ENCODE results near the gene OR2D2. TPM values are rescaled to one million over a fixed set of nuclear protein-coding genes. Genes with fewer than 3 reads are reported as not detected.
"Not testable (repeated sequence)": the region's sequence is repeated elsewhere in the genome, so short reads cannot be mapped to it uniquely, and the experiment has no call there.

OR2D2 gene
- total RNA-seq, 1 donor from 2014 or later, result 1.4 TPM

DNA sequence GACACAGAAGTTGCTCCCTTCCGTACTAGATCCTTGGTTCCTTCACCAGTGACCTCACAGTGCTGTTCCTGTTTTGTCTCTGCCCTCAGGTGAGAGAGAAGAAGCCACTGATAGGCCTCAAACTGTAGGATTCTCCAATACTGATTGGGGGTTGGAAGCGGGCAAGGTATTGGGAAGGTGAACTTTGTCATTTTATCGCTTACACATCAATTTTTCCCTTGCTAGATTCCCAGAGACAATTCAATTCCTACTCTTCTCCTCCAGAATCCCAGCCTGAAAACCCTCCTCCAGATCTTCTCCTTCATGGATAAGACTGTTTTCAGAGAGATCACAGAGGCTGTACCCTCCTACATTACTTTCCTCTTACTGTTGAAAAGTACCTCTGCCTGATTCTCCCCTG lies 19.1 kb upstream of the OR2D2 start:
- Mint-ChIP-seq H3K4me3 (ENCODE audit: low read depth) (no peak overlapping the region), H3K9me3 (no peaks in the 10 kb centered on the region), H3K27me3 (ENCODE audit: low read depth) (no peaks in the 10 kb centered on the region), H3K4me1 (ENCODE audit: low read depth) (no peaks in the 10 kb centered on the region), H3K36me3 (ENCODE audit: low read depth) (no peaks in the 10 kb centered on the region), H3K27ac (no peak overlapping the region)
- DNase-seq (ENCODE audit: low spot score), result no peak
- intact Hi-C loops (cut with micrococcal nuclease), result no loop called here

DNA sequence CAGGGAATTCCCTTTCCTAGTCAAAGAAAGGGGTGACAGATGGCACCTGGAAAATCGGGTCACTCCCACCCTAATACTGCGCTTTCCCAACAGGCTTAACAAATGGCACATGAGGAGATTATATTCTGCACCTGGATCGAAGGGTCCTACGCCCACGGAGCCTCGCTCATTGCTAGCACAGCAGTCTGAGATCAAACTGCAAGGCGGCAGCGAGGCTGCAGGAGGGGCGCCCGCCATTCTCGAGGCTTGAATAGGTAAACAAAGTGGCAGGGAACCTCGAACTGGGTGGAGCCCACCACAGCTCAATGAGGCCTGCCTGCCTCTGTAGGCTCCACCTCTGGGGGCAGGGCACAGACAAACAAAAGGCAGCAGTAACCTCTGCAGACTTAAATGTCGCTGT lies 12.5 kb upstream of the OR2D2 start:
- H3K27ac Mint-ChIP-seq; H3K27me3 Mint-ChIP-seq (ENCODE audit: low read depth); H3K36me3 Mint-ChIP-seq (ENCODE audit: low read depth); H3K9me3 Mint-ChIP-seq; intact Hi-C loops (cut with micrococcal nuclease); H3K4me3 Mint-ChIP-seq (ENCODE audit: low read depth); DNase-seq (ENCODE audit: low spot score); H3K4me1 Mint-ChIP-seq (ENCODE audit: low read depth): not testable (repeated sequence)

DNA sequence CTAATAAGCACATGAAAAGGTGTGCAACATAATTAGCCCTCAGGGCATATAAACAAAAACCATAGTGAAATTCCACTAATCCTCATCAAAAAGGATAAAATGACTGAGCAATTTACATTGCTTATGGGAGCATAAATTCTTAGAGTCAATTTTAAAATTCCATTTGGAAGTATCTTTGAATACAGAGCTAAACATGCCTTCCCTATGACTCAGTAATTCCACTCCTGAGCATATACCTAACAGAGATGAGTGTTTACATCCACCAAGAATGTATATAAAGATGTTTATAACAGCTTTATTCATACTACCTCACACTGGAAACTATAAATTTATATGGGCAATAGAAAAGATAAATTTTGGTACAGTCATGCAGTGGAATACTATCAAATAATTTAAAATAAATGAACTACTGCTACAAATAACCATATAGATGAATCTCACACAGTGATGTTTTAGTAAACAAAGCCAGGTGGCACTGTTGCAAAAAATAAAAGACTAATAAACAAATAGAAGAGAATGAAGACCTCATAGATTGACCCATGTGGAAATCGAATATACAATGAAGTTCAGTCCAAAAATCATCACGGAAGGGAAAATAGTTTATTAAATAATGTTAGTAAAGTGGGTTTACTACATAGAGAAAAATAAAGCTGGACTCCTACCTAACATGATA lies 8.2 kb upstream of the OR2D2 start:
- Mint-ChIP-seq H3K9me3 (no peaks in the 10 kb centered on the region), H3K36me3 (ENCODE audit: low read depth) (no peaks in the 10 kb centered on the region), H3K4me1 (ENCODE audit: low read depth) (peaks cover under 1% of the 10 kb centered on the region), H3K27me3 (ENCODE audit: low read depth) (peaks cover 6% of the 10 kb centered on the region), H3K27ac (no peak overlapping the region), H3K4me3 (ENCODE audit: low read depth) (no peak overlapping the region)
- no peak for DNase-seq (ENCODE audit: low spot score)
- intact Hi-C loops (cut with micrococcal nuclease), result no loop called here

DNA sequence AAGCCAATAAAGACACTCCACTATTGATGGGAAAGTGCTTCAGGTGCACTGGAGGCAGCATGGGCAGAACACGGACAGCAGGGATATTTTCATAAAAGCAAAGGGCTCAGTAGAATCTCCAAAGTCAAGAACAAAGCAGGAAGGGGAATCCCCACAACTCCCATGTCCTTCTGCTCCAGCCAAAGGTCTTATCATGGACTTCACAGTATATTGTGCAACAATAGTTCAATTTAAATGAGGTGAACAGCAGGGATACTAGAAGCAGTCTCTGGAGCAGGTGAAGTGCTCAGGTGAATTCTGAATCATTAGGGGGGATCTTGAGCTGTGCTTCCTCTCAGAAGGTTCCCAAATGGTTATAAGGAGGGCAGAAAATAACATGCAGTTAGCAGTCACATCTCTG lies 6.6 kb upstream of the OR2D2 start:
- Mint-ChIP-seq H3K27me3 (ENCODE audit: low read depth) (peaks cover 6% of the 10 kb centered on the region), H3K36me3 (ENCODE audit: low read depth) (no peaks in the 10 kb centered on the region), H3K27ac (no peak overlapping the region), H3K9me3 (no peaks in the 10 kb centered on the region), H3K4me3 (ENCODE audit: low read depth) (no peak overlapping the region), H3K4me1 (ENCODE audit: low read depth) (peaks cover 8% of the 10 kb centered on the region)
- intact Hi-C loops (cut with micrococcal nuclease), result no loop called here
- no peak for DNase-seq (ENCODE audit: low spot score)

DNA sequence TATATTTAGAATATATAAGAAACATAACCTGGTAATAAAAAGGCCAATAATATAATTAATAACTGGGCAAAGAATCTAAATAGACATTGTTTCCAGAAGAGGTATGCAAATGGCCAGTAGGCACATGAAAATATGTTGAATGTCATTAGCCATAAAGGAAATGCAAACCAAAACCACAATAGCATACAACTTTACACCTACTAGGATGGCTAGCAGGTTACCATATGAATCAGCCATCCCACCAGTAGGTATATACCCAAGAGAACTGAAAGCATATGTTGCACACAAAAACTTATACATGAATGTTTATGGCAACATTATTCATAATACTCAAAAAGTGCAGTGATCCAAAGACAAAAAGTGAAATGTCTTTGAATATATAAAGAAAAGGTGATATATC lies 2.7 kb upstream of the OR2D2 start:
- Mint-ChIP-seq H3K27ac (no peak overlapping the region), H3K4me3 (ENCODE audit: low read depth) (no peak overlapping the region), H3K36me3 (ENCODE audit: low read depth) (no peaks in the 10 kb centered on the region), H3K9me3 (no peaks in the 10 kb centered on the region), H3K4me1 (ENCODE audit: low read depth) (peaks cover 8% of the 10 kb centered on the region), H3K27me3 (ENCODE audit: low read depth) (peaks cover 5% of the 10 kb centered on the region)
- no peak for DNase-seq (ENCODE audit: low spot score)
- intact Hi-C loops (cut with micrococcal nuclease), result loop anchor here (1.0 kb wide), 1 partner anchor 38 kb away; no protein-coding TSS in a partner anchor

DNA sequence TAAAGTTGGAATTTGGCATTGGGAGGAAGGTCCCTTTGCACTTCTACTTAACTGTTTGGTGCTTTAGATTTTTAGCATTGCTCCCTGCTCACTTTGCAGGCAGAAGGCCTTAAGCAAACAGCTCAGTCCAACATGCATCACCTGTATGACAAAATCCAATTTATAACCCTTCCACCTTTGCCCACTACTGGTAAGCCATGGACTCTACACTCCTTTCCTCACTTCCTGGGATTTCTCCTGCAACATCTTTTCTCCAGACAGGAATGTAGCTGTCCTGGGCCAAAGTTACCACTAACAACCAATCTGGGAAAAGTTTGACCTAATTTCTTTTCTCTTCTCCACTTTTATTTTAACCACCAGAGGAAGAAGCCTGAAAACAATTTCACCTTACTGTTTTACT lies 1.8 kb upstream of the OR2D2 start:
- H3K27ac Mint-ChIP-seq, result no peak overlapping the region
- peaks cover 8% of the 10 kb centered on the region for H3K4me1 Mint-ChIP-seq (ENCODE audit: low read depth)
- intact Hi-C loops (cut with micrococcal nuclease), result no loop called here
- H3K4me3 Mint-ChIP-seq (ENCODE audit: low read depth), result no peak overlapping the region
- no peak for DNase-seq (ENCODE audit: low spot score)
- no peaks in the 10 kb centered on the region for H3K36me3 Mint-ChIP-seq (ENCODE audit: low read depth)
- no peaks in the 10 kb centered on the region for H3K9me3 Mint-ChIP-seq
- H3K27me3 Mint-ChIP-seq (ENCODE audit: low read depth), result peaks cover 5% of the 10 kb centered on the region

DNA sequence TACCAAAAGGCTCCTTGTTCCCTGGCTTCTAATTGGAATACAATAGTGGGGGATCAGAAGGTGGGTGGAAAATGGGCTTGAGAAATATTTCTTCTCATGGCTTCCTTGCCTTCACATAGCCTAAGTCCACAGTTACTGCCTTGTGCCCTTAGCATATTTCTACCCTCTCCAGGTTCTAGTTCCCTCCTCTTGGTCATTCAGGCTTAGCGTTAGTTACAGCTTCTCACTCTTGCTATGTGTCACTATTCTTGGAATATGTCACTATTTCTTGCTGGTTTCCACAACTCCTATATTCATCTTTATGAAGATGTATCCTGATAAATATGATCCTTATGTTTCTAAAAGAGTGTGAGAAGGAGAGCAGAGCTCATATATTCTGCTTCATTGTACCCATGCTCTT lies 2.5 kb downstream of the OR2D2 start:
- H3K27ac Mint-ChIP-seq, result no peak overlapping the region
- H3K9me3 Mint-ChIP-seq, result no peaks in the 10 kb centered on the region
- intact Hi-C loops (cut with micrococcal nuclease), result no loop called here
- peaks cover 2% of the 10 kb centered on the region for H3K4me1 Mint-ChIP-seq (ENCODE audit: low read depth)
- peaks cover 9% of the 10 kb centered on the region for H3K27me3 Mint-ChIP-seq (ENCODE audit: low read depth)
- DNase-seq (ENCODE audit: low spot score), result no peak
- no peaks in the 10 kb centered on the region for H3K36me3 Mint-ChIP-seq (ENCODE audit: low read depth)
- no peak overlapping the region for H3K4me3 Mint-ChIP-seq (ENCODE audit: low read depth)

DNA sequence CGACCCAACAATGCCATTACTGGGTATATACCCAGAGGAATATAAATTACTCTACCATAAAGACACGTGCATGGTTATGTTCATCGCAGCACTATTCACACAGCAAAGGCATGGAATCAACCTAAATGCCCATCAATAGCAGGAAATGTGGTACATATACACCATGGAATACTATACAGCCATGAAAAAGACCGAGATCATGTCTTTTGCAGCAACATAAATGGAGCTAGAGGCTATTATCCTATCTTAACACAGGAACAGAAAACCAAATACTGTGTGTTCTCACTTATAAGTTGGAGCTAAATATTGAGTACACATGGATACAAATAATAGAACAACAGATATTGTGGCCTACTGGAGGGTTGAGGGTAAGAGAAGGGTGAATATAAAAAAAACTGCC lies 3.5 kb downstream of the OR2D2 start:
- DNase-seq (ENCODE audit: low spot score), result no peak
- intact Hi-C loops (cut with micrococcal nuclease), result no loop called here
- no peak overlapping the region for H3K27ac Mint-ChIP-seq
- no peaks in the 10 kb centered on the region for H3K9me3 Mint-ChIP-seq
- peaks cover 12% of the 10 kb centered on the region for H3K27me3 Mint-ChIP-seq (ENCODE audit: low read depth)
- H3K4me1 Mint-ChIP-seq (ENCODE audit: low read depth), result no peaks in the 10 kb centered on the region
- H3K36me3 Mint-ChIP-seq (ENCODE audit: low read depth), result no peaks in the 10 kb centered on the region
- no peak overlapping the region for H3K4me3 Mint-ChIP-seq (ENCODE audit: low read depth)

DNA sequence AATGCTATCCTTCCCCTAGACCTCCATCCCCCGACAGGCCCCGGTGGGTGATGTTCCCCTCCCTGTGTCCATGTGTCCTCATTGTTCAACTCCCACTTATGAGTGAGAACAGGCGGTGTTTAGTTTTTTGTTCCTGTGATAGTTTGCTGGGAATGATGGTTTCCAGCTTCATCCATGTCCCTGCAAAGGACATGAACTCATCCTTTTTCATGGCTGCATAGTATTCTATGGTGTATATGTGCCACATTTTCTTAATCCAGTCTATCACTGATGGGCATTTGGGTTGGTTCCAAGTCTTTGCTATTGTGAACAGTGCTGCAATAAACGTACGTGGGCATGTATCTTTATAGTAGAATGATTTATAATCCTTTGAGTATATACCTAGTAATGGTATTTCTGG lies 4.6 kb downstream of the OR2D2 start:
- H3K4me3 Mint-ChIP-seq (ENCODE audit: low read depth); DNase-seq (ENCODE audit: low spot score); H3K4me1 Mint-ChIP-seq (ENCODE audit: low read depth); intact Hi-C loops (cut with micrococcal nuclease); H3K27ac Mint-ChIP-seq; H3K36me3 Mint-ChIP-seq (ENCODE audit: low read depth); H3K9me3 Mint-ChIP-seq: not testable (repeated sequence)
- H3K27me3 Mint-ChIP-seq (ENCODE audit: low read depth), result peaks cover 17% of the 10 kb centered on the region

DNA sequence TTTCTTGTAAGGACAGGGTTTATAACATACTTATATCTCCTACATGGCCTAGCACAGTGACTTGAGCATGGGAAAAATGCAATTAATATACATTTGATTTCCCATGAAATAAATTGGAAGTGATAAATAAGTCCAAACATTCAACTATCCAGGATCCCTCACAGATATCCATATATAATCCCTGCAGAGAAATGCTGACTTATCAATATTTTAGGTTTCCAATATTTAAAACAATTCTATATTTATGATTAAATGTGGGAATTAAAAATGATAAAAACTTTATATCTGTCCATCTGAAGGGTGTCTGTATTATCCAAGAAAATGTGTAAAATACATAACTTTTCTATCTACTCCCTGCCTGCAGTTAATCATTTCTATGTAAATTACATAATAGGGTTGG lies 9.5 kb downstream of the OR2D2 start:
- DNase-seq (ENCODE audit: low spot score), result no peak
- Mint-ChIP-seq H3K4me3 (ENCODE audit: low read depth) (no peak overlapping the region), H3K4me1 (ENCODE audit: low read depth) (no peaks in the 10 kb centered on the region), H3K36me3 (ENCODE audit: low read depth) (no peaks in the 10 kb centered on the region), H3K27ac (no peak overlapping the region), H3K27me3 (ENCODE audit: low read depth) (peaks cover 17% of the 10 kb centered on the region), H3K9me3 (no peaks in the 10 kb centered on the region)
- intact Hi-C loops (cut with micrococcal nuclease), result no loop called here

DNA sequence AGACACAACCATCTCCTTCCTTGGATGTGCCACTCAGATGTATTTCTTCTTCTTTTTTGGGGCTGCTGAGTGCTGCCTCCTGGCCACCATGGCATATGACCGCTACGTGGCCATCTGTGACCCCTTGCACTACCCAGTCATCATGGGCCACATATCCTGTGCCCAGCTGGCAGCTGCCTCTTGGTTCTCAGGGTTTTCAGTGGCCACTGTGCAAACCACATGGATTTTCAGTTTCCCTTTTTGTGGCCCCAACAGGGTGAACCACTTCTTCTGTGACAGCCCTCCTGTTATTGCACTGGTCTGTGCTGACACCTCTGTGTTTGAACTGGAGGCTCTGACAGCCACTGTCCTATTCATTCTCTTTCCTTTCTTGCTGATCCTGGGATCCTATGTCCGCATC lies 15.4 kb downstream of the OR2D2 start:
- Mint-ChIP-seq H3K27ac (no peak overlapping the region), H3K36me3 (ENCODE audit: low read depth) (no peaks in the 10 kb centered on the region), H3K9me3 (no peaks in the 10 kb centered on the region), H3K4me3 (ENCODE audit: low read depth) (no peak overlapping the region), H3K4me1 (ENCODE audit: low read depth) (no peaks in the 10 kb centered on the region), H3K27me3 (ENCODE audit: low read depth) (peaks cover 4% of the 10 kb centered on the region)
- intact Hi-C loops (cut with micrococcal nuclease), result no loop called here
- no peak for DNase-seq (ENCODE audit: low spot score)

DNA sequence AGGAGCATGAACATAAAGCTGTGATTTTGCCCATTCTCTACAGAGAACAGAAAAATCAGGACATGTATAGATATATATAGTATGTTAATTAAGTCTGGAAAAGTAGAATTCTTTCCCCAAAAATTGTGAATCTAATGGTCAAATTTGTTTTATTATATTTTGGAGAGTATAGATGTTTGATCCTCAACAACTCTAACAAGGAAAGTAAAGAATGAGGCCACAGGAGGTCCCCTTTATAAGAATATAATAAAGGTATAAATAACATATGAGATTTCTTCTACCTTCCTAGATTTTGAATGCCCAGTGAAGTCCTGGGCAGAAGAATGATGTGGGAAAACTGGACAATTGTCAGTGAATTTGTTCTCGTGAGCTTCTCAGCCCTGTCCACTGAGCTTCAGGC lies 16.0 kb downstream of the OR2D2 start, which contains the start of gene OR10A4:
Gene OR10A4 (plus strand): TSS at position 301 of the 400 bp plus-strand sequence. CDS start 23 bp downstream, at position 324.
- H3K27me3 Mint-ChIP-seq (ENCODE audit: low read depth), result peaks cover 4% of the 10 kb centered on the region
- H3K9me3 Mint-ChIP-seq, result no peaks in the 10 kb centered on the region
- H3K4me3 Mint-ChIP-seq (ENCODE audit: low read depth), result no peak within 1 kb of the TSS
- DNase-seq (ENCODE audit: low spot score), result no peak
- H3K4me1 Mint-ChIP-seq (ENCODE audit: low read depth), result no peaks in the 10 kb centered on the region
- no peaks in the 10 kb centered on the region for H3K36me3 Mint-ChIP-seq (ENCODE audit: low read depth)
- H3K27ac Mint-ChIP-seq, result no peak within 1 kb of the TSS
- intact Hi-C loops (cut with micrococcal nuclease), result no loop called here

DNA sequence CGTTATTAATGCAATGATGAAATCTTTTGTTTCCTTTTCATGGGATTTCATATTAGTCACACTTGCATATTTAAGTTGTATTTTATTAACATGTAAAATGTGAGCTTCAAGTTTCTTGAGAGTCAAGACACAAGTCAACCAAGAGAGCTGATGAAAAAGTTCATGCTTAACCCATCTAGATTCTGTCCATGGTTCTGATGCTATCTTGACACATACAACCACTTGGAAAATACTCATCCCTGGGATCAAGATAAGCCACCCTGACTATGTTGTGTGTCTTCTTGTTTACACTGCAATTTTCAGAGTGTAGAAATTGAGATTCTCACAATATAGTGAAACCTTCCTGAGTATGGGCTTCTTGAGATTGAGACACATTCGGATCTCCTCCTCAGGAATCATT lies 16.5 kb downstream of the OR2D2 start:
- no peaks in the 10 kb centered on the region for H3K9me3 Mint-ChIP-seq
- peaks cover 4% of the 10 kb centered on the region for H3K27me3 Mint-ChIP-seq (ENCODE audit: low read depth)
- no peaks in the 10 kb centered on the region for H3K4me1 Mint-ChIP-seq (ENCODE audit: low read depth)
- intact Hi-C loops (cut with micrococcal nuclease), result no loop called here
- no peak for DNase-seq (ENCODE audit: low spot score)
- H3K36me3 Mint-ChIP-seq (ENCODE audit: low read depth), result no peaks in the 10 kb centered on the region
- H3K27ac Mint-ChIP-seq, result no peak overlapping the region
- no peak overlapping the region for H3K4me3 Mint-ChIP-seq (ENCODE audit: low read depth)

DNA sequence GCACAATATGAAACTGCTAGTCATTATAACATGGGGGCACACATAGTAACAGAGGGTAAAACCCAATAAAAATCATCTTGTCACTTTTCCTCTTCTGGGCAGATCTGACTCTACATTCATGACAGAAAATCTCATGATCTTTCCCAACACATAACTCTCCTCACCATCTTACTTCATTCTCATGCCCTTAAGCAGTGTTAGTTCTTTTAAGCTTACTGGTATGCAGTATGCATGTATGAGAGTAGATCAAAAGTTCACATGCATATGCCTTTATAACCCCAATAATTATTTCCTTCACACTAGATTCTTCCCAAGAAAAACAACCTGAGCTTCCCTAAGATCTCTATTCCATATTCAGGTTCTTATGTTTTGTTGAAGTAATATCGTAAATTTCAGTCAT lies 21.0 kb downstream of the OR2D2 start:
- DNase-seq (ENCODE audit: low spot score), result no peak
- Mint-ChIP-seq H3K27me3 (ENCODE audit: low read depth) (peaks cover 6% of the 10 kb centered on the region), H3K4me3 (ENCODE audit: low read depth) (no peak overlapping the region), H3K4me1 (ENCODE audit: low read depth) (no peaks in the 10 kb centered on the region), H3K36me3 (ENCODE audit: low read depth) (no peaks in the 10 kb centered on the region), H3K9me3 (no peaks in the 10 kb centered on the region), H3K27ac (no peak overlapping the region)
- intact Hi-C loops (cut with micrococcal nuclease), result no loop called here
